Spleen (tissue), 11 donors: ENCODE measurements around the gene PDIA5. TPM values are rescaled to one million over a fixed set of nuclear protein-coding genes. Genes with fewer than 3 reads are reported as not detected.

Source experiments
- DNase-seq: peaks from one replicate; pipeline ENCODE4 v3.0.0-alpha.2; 2020
- H3K27ac ChIP-seq, 8 donors: fragments of 200-600 bp; sonication (generic) in 7 of 8; 1 replicate in 4 of 8; 2 replicates in 4 of 8; pipeline versions ENCODE4 v1.5.0 to v1.8.0; 2016 to 2021; ENCODE audit warnings: inconsistent platforms in 4 of 8, mild to moderate bottlenecking in 4 of 8, moderate library complexity in 1 of 8
- H3K27me3 ChIP-seq, 7 donors: fragments of 200-600 bp; sonication (generic) in 6 of 7; replicated peaks in 1 of 7; 1 replicate in 4 of 7; 2 replicates in 3 of 7; pipeline versions ENCODE4 v1.5.0 to v1.8.0; 2016 to 2021; ENCODE audit warnings: inconsistent platforms in 3 of 7, mild to moderate bottlenecking in 1 of 7
- H3K36me3 ChIP-seq, 6 donors: fragments of 200-600 bp; sonication (generic) in 5 of 6; 1 replicate in 4 of 6; 2 replicates in 2 of 6; pipeline versions ENCODE4 v1.5.0 to v1.8.0; 2016 to 2021; ENCODE audit warnings: inconsistent platforms in 2 of 6
- H3K4me1 ChIP-seq, 6 donors: fragments of 200-600 bp; sonication (generic) in 5 of 6; 1 replicate in 3 of 6; 2 replicates in 3 of 6; pipeline versions ENCODE4 v1.5.0 to v1.8.0; 2016 to 2021; ENCODE audit warnings: inconsistent platforms in 3 of 6
- H3K4me3 ChIP-seq, 8 donors: fragments of 200-600 bp; sonication (generic) in 7 of 8; 1 replicate in 4 of 8; 2 replicates in 4 of 8; pipeline versions ENCODE4 v1.5.0 to v1.8.0; 2016 to 2021; ENCODE audit warnings: inconsistent platforms in 4 of 8, mild to moderate bottlenecking in 4 of 8, moderate library complexity in 2 of 8
- H3K9me3 ChIP-seq, 8 donors: fragments of 200-600 bp; sonication (generic) in 7 of 8; 1 replicate in 4 of 8; 2 replicates in 4 of 8; pipeline versions ENCODE4 v1.5.0 to v1.8.0; 2016 to 2021; ENCODE audit warnings: inconsistent platforms in 4 of 8
- POLR2A ChIP-seq, 3 donors: fragments of 450-650 bp; IDR thresholded peaks; one replicate each; pipeline ENCODE4 v1.5.1; 2017; ENCODE audit warnings: antibody characterized with exemption in 3 of 3, mild to moderate bottlenecking in 1 of 3
- POLR2AphosphoS5 ChIP-seq, 3 donors: sonication (generic); formaldehyde crosslinking; IDR thresholded peaks; one replicate each; pipeline ENCODE4 v1.5.1; 2017; ENCODE audit warnings: antibody characterized with exemption in 3 of 3
- WGBS, 5 donors: extraction: QIAGEN DNeasy Blood & Tissue Kit in 3 of 5; methylation state at CpG; one replicate each; pipeline versions ENCODE4 v1.1.5 to v1.1.7; 2013 to 2018; 5-methylcytosine and 5-hydroxymethylcytosine counted together
- intact Hi-C: fragments of 100-400 bp; cut with DNase I; formaldehyde crosslinking; loops from one replicate; pipeline ENCODE4 v1.15.0; 2023; ENCODE audit warnings: low total_unique reads
- polyA plus RNA-seq, 3 donors: library from polyadenylated mRNA; stranded (reverse); fragments of 200-250 nt; gene quantifications; one replicate each; pipeline ENCODE4 v1.2.1, GENCODE V29; 2013
- total RNA-seq, 7 donors: library from RNA; depleted of rRNA in 3 of 7; stranded (reverse); fragments of >200 nt in 3 of 7; fragmentation: NEBNext Ultra II Directional in 4 of 7; extraction: Animal tissue kit (Norgen Biotek cat#: 25700) in 4 of 7; gene quantifications; one replicate each; pipeline versions ENCODE4 v1.1.0 to v1.2.1, GENCODE V29; 2016 to 2021
- TF ChIP-seq, protein P1 (sequence below), 11 experiments: fragments of 200-600 bp in 7 of 11; fragments of 450-650 bp in 4 of 11; sonication (generic) in 4 of 11; IDR thresholded peaks in 8 of 11; conservative IDR thresholded peaks in 3 of 11; 1 replicate in 7 of 11; 2 replicates in 4 of 11; pipeline versions ENCODE4 v1.4.0 to v1.8.0; 2016 to 2021; ENCODE audit warnings: antibody characterized with exemption in 11 of 11, inconsistent platforms in 4 of 11, mild to moderate bottlenecking in 1 of 11
- donor health status: healthy with polysubstance abuse.
- donor health status: DM: no; HTN: no; CAD: no; lungs with moderate emphysema.
- donor health status: DM: no; HTN: no; CAD: no.
- donor health status: Bipolar disorder and iron deficiency.
- donor health status: healthy.
- donor health status: DM: no; HTN: no; CAD: no.
- donor health status: DM: yes; HTN: yes; CAD: no.

PDIA5 gene
- total and polyA plus RNA-seq, 10 donors: 5.8 to 30.2 (median 19.7) TPM

DNA sequence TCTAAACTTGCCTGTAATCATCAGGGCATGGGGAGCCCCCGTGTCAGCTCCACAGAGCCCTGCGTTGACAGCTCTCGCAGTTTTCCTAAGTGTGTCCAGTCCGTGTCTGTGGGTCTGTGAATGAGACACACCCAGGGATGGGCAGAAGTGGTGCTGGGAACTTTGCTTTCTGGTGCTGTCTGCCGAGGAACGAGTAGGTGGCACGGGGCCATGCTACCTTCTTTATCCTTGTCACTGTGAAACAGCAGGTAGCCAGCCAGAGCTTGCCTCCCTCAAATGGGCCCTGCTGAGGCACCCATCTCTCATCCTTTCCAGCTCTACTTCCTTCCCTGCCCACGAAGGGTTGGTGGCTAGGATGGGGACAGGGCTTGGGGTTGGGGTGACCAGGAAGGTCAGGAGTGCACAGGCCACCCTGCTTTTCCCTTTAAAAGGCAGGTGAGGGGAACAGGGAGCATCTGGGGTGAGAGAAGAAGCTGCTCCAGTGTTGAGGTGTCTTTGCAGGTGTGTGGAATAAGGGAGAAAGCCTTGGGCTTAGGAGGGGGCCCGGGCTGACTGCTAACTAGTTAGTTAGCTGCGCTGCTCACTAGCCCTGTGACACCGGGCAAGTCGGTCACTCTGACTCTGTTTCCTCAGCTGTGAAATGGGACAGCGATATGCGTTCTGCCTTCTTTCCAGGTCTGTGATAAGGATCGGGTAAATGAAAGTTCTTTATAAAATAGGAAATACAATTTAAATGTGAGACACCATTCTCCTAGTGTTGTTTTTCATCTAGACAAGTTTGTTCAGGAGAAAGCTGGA is 27.9 kb downstream of the PDIA5 start:
- no peaks in the 10 kb centered on the region for H3K9me3 ChIP-seq
- H3K27me3 ChIP-seq: no peaks in the 10 kb centered on the region
- TF ChIP-seq, protein P1, sequence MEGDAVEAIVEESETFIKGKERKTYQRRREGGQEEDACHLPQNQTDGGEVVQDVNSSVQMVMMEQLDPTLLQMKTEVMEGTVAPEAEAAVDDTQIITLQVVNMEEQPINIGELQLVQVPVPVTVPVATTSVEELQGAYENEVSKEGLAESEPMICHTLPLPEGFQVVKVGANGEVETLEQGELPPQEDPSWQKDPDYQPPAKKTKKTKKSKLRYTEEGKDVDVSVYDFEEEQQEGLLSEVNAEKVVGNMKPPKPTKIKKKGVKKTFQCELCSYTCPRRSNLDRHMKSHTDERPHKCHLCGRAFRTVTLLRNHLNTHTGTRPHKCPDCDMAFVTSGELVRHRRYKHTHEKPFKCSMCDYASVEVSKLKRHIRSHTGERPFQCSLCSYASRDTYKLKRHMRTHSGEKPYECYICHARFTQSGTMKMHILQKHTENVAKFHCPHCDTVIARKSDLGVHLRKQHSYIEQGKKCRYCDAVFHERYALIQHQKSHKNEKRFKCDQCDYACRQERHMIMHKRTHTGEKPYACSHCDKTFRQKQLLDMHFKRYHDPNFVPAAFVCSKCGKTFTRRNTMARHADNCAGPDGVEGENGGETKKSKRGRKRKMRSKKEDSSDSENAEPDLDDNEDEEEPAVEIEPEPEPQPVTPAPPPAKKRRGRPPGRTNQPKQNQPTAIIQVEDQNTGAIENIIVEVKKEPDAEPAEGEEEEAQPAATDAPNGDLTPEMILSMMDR (IDR thresholded peaks at IDR 0.05 in 8 of 11, conservative IDR thresholded peaks at IDR 0.05 in 3 of 11): no peak
- peaks cover 0 to 96% (median 17%) of the 10 kb centered on the region in 6 donors for H3K36me3 ChIP-seq
- H3K4me1 ChIP-seq: peaks cover 0 to 18% (median 9%) of the 10 kb centered on the region in 6 donors
- DNase-seq: peak; percentile 59
- 85 to 95% (median 94%) methylated on average over 15 of the region's 15 CpGs for WGBS, 5 donors
- intact Hi-C loops: no loop called here
- no peak overlapping the region for H3K4me3 ChIP-seq
- no peak overlapping the region for H3K27ac ChIP-seq

DNA sequence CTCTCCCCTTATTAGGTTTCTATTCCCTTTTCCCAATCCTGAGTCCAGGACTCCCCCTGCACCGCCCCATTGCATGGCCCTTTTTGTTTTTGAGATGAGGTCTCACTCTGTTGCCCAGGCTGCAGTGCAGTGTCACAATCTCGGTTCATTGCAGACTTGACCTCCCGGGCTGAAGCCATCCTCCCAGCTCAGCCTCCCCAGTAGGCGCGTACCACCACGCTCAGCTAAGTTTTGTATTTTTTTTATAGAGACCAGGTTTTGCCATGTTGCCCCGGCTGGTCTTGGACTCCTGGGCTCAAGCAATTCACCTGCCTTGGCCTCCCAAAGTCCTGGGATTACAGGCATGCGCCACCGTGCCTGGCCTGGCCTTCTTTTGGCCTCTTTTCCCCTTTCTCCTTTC is 29.3 kb downstream of the PDIA5 start:
- Histone ChIP-seq H3K4me3 (no peak overlapping the region), H3K36me3 (peaks cover 0 to 96% (median 17%) of the 10 kb centered on the region in 6 donors), H3K27me3 (no peaks in the 10 kb centered on the region), H3K4me1 (peaks cover 0 to 8% (median 0%) of the 10 kb centered on the region in 6 donors), H3K9me3 (no peaks in the 10 kb centered on the region), H3K27ac (no peak overlapping the region)
- DNase-seq: peak; percentile 34
- TF ChIP-seq POLR2A (IDR thresholded peaks at IDR 0.05): no peak
- no peak for TF ChIP-seq POLR2AphosphoS5 (IDR thresholded peaks at IDR 0.05)
- TF ChIP-seq, protein P1 (IDR thresholded peaks at IDR 0.05 in 8 of 11, conservative IDR thresholded peaks at IDR 0.05 in 3 of 11): no peak
- intact Hi-C loops: no loop called here
- 95 to 96% (median 96%) methylated on average over 9 of the region's 9 CpGs for WGBS, 5 donors

GRCh38 chr3:123096731-123097130 is 29.9 kb downstream of the PDIA5 start:
- intact Hi-C loops: no loop called here
- TF ChIP-seq POLR2A (IDR thresholded peaks at IDR 0.05): no peak
- TF ChIP-seq POLR2AphosphoS5 (IDR thresholded peaks at IDR 0.05): peak; percentile 8 to 46 (median 45)
- Histone ChIP-seq H3K27me3 (no peaks in the 10 kb centered on the region), H3K4me3 (no peak overlapping the region), H3K9me3 (no peaks in the 10 kb centered on the region), H3K27ac (no peak overlapping the region), H3K4me1 (peaks cover 0 to 8% (median 0%) of the 10 kb centered on the region in 6 donors), H3K36me3 (peaks cover 0 to 89% (median 17%) of the 10 kb centered on the region in 6 donors)
- 56 to 69% (median 66%) methylated on average over 9 to 11 of the region's 11 CpGs for WGBS, 5 donors
- peak; percentile 69 for DNase-seq

DNA sequence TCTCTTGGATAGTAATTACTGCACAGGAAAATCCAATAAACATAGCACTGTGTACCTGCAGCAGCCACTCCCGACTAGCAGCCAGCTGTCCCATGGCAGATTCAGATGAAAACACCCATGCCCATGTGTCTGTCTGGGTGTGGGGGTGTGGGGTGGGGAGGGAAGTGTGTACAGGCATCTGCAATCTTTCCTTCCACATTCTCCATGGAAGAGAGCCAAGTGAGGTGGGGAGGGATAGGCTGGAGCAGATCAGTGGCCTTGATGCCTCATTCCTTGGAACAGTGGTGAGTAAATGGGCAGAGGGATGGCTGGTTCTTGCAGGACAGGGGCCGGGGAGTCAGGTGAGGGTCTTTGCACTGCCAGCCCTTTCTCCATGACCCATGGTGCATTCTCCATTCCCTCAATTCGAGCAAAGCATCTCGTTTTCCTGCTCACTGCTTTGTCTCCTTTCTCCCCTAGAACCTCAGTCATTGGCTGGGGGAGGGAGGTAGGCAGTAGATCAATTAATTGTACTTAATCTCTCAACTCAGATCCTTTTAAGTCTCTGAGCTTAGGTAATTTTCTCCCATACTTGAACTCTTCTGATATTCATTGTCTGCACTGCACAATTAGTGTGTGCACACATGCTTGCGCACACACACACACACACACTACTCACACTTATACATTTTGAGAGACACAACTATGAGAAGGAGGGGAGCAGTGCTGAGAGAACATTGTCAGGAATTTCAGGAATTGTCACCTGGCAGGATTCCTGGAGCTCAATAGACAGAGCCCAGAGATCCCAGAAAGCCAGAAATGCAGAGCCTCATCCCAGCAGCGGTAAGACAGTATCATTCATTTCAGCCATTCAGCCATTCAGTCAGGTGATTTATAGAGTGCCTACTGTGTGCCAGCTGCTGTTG is 31.9 kb downstream of the PDIA5 start:
- Histone ChIP-seq H3K4me3 (no peak overlapping the region), H3K36me3 (peaks cover 0 to 88% (median 21%) of the 10 kb centered on the region in 6 donors), H3K27ac (no peak overlapping the region), H3K4me1 (peaks cover 0 to 8% (median 0%) of the 10 kb centered on the region in 6 donors), H3K27me3 (no peaks in the 10 kb centered on the region), H3K9me3 (no peaks in the 10 kb centered on the region)
- TF ChIP-seq POLR2AphosphoS5 (IDR thresholded peaks at IDR 0.05): no peak
- TF ChIP-seq POLR2A (IDR thresholded peaks at IDR 0.05): no peak
- TF ChIP-seq, protein P1 (IDR thresholded peaks at IDR 0.05 in 8 of 11, conservative IDR thresholded peaks at IDR 0.05 in 3 of 11): no peak
- intact Hi-C loops: no loop called here
- WGBS, 5 donors: 78 to 88% (median 85%) methylated on average over 6 of the region's 6 CpGs
- peak; percentile 27 for DNase-seq
